ENCODE data around the gene CYP3A7.

DNA sequence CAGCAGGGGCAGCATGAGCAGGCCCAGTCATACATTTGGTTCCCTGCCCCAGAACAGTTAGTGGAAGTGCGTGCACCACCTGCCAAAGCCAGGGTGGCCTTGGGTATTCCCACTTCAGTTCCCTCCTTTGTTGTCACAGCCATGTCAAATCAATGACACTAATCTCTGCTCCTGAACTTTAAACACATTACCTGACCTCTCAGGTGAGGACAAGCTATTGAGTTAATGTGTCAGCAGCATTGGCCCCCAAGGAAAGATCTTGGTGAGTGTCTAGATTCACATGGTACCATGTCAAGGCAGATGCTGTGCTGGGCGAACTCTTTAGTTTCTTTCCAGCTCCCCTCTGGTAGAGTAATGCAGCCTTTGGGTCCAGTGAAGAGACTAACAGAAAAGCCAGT, 57.3 kb downstream of the CYP3A7 start:
- TF ChIP-seq, protein P1, sequence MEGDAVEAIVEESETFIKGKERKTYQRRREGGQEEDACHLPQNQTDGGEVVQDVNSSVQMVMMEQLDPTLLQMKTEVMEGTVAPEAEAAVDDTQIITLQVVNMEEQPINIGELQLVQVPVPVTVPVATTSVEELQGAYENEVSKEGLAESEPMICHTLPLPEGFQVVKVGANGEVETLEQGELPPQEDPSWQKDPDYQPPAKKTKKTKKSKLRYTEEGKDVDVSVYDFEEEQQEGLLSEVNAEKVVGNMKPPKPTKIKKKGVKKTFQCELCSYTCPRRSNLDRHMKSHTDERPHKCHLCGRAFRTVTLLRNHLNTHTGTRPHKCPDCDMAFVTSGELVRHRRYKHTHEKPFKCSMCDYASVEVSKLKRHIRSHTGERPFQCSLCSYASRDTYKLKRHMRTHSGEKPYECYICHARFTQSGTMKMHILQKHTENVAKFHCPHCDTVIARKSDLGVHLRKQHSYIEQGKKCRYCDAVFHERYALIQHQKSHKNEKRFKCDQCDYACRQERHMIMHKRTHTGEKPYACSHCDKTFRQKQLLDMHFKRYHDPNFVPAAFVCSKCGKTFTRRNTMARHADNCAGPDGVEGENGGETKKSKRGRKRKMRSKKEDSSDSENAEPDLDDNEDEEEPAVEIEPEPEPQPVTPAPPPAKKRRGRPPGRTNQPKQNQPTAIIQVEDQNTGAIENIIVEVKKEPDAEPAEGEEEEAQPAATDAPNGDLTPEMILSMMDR (conservative IDR thresholded peaks at IDR 0.05; ENCODE audit: low read length) = no peak
- TF ChIP-seq EZH2phosphoT487 (IDR thresholded peaks at IDR 0.05; ENCODE audit: borderline replicate concordance) = no peak
